ENCODE measurements around the gene OR13J1.

DNA sequence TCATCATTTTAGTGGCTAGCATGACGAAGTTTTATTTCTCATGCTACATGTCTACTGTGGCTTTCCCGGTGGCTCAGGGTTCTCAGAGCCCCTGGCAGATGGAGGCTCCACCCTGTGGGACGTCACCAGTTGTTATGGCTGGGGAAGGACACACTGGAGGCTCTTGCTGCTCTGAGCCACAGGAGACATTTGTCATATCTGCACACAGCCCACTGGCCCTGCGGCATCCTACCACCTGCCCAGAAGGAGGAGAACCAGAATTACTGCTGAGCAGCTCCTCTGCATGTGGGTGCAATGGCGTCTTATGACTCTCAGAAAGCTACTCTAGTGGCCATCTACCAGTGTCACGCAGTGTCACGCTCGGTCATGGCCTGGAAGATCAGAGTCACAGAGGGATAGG, 6.6 kb downstream of the OR13J1 start:
- TF ChIP-seq, protein P1, sequence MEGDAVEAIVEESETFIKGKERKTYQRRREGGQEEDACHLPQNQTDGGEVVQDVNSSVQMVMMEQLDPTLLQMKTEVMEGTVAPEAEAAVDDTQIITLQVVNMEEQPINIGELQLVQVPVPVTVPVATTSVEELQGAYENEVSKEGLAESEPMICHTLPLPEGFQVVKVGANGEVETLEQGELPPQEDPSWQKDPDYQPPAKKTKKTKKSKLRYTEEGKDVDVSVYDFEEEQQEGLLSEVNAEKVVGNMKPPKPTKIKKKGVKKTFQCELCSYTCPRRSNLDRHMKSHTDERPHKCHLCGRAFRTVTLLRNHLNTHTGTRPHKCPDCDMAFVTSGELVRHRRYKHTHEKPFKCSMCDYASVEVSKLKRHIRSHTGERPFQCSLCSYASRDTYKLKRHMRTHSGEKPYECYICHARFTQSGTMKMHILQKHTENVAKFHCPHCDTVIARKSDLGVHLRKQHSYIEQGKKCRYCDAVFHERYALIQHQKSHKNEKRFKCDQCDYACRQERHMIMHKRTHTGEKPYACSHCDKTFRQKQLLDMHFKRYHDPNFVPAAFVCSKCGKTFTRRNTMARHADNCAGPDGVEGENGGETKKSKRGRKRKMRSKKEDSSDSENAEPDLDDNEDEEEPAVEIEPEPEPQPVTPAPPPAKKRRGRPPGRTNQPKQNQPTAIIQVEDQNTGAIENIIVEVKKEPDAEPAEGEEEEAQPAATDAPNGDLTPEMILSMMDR (IDR thresholded peaks at IDR 0.05): no peak
- TF ChIP-seq EP300 (IDR thresholded peaks at IDR 0.05): no peak
- TF ChIP-seq POLR2AphosphoS5 (IDR thresholded peaks at IDR 0.05): no peak
- TF ChIP-seq POLR2A (IDR thresholded peaks at IDR 0.05): no peak

Data from suprapubic skin (tissue), 4 donors.